ENCODE data around the gene S100G.

DNA sequence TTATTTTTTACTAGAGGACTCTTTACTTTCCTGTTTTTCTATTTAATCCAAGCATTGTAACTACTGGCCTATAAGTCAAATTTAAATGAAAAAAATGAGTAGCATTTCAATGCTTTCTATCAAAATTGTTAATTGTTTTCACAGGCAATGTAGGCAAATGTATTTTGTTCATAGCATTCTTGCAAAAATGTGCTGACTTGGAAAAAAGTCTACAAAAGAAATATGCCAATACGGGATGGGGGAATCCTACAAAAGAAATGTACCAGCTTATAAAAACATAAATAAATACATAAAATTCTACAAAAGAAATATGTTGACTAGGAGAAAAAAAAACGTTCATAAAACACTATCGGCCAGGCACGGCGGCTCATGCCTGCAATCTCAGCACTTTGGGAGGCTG, 14.9 kb upstream of the S100G start:
- TF ChIP-seq, protein P1, sequence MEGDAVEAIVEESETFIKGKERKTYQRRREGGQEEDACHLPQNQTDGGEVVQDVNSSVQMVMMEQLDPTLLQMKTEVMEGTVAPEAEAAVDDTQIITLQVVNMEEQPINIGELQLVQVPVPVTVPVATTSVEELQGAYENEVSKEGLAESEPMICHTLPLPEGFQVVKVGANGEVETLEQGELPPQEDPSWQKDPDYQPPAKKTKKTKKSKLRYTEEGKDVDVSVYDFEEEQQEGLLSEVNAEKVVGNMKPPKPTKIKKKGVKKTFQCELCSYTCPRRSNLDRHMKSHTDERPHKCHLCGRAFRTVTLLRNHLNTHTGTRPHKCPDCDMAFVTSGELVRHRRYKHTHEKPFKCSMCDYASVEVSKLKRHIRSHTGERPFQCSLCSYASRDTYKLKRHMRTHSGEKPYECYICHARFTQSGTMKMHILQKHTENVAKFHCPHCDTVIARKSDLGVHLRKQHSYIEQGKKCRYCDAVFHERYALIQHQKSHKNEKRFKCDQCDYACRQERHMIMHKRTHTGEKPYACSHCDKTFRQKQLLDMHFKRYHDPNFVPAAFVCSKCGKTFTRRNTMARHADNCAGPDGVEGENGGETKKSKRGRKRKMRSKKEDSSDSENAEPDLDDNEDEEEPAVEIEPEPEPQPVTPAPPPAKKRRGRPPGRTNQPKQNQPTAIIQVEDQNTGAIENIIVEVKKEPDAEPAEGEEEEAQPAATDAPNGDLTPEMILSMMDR (IDR thresholded peaks at IDR 0.05; ENCODE audit: low read depth, low read length), result no peak
- TF ChIP-seq EZH2phosphoT487 (IDR thresholded peaks at IDR 0.05; ENCODE audit: low read depth), result no peak
